T-helper 2 cell (primary cell): ENCODE results near the gene FETUB.
"Not testable (repeated sequence)": the region's sequence is repeated elsewhere in the genome, so short reads cannot be mapped to it uniquely, and the experiment has no call there.

Source experiments
- DNase-seq, 5 experiments: peaks; one replicate each; pipeline versions ENCODE4 v3.0.0 to v3.0.0-alpha.2; 2012 to 2022

Gene FETUB

DNA sequence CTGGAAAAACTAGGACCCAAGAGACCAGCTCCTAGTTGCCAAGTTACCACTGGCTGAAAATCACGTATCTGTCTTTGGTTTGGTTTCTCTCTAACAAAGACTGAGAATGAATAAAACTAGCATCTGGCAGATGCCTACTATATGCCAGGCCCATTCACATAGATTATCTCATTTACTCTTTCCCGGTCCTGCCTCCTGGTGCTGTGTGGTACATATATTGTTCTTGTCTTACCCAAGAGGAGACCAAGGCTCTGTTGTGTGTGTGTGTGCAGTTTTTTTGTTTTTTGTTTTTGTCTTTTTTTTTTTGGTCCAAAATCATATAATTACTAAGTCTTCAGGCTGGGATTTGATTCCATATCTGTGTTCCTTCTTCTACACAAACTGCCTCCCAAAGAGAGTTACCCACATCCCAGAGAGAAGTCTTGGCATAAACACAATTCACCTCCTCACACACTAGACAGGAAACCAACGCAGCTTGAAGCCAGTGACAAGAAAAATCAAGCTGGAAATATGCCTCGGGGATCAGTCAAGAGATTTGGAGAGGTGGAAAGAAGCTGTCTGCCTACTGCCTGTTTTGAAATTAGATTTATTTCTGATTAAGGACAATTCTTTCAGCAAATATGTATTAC, 26.4 kb upstream of the FETUB start:
- DNase-seq = no peak

DNA sequence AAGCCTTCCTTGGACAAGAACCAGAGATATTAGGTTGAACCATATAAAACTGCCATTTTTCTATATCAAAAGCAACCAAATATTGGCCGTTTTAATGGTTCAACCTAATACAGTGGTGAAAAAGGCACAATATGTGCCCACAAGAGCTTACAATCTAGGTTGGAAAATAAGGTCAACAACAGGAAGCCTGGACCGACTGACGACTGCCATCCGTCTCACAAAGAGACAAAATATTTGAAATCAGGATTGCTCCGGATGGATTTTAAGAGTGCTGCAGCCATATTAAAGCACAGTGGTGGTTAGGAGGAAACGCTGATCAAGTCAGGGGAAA, 26.0 kb upstream of the FETUB start:
- no peak for DNase-seq

DNA sequence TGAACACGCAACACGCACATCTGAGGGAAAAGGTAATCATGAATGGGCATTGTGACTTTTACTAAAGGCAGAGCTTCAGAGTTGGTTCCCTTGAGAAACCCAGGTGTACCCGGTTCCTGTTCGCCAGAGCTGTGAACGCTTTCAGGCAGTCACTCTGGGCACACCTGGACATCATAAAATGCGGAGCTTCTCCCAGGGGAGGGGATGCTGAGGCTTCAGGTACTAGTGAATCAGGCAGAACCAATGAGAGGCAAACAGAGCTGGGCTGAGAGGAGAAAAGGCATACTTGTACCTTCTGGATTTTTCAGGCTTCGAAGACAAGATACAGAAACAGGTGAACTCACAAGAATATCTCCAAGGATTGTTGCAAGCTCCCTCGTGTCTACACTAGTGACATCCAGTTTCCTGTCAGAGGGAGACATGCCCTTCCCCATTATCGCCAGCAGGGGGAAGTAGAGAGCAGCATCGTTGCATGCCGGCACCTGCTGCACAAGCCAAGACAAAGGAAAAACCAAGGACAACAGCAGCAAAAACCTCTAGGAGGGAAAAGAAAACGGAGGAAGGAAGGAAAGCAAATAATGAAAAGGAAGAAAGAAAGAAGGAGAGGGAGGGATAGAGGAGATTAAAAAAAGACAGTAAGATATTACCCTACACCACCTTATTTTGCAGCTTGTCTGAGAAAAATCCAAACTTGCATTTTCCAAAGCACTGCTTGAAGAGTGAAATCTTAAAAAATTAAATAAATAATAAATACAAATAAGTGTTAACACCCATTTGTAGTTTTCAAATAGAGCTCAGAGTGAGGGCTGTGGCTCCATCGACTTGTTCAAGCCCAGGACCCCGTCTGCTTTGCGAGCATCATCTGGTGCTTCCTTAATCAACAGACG, 25.4 kb upstream of the FETUB start:
- DNase-seq = peak; percentile 20 to 68 (median 59)

DNA sequence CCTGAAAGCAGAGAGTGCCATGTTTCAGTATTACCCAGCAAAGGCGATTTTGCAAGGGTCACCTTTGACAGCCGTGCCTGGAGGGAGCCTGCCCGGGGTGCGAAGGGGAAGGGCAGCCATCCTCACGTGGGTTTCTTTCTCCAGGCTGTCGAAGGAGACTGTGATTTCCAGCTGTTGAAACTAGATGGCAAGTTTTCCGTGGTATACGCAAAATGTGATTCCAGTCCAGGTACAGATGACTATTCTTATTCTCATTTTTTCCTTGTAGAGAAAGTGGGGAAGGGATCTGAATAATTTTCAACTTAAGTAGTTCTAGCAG, 23.9 kb upstream of the FETUB start:
- no peak for DNase-seq

DNA sequence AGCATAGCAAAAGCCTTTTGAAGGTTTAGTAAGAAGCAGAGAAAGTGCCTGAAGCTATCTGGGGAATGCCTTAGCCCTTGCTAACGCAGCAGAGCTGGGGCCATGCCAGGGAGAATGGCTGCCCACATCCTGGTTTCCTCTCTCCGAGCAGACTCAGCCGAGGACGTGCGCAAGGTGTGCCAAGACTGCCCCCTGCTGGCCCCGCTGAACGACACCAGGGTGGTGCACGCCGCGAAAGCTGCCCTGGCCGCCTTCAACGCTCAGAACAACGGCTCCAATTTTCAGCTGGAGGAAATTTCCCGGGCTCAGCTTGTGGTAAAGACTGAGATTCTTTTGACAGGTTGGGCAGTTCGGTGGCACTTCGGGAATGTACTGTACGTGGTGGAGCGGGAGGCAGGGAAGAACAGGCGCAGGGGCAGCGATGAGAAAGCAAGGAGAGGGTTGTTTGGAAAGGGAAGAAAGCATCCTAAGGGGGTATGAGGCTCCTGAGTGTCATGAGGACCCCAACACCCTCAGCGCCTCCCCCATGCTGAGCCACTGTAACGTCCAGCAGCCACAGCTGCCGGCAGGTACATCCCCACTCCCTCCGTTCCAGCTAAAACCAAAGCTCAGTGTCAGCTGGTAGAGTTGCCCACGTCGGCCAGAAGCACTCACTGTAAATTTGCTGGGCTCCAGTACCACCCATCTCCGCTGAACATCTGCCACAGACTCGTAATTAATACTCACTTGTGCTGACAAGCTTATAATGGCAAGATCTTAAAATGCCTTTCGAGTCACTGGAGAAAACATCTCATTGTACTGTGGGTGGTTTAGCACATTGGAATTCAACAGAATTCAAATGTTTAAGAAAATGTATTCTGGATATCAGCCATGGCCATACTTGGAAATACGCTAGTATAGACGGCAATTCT, 22.9 kb upstream of the FETUB start:
- peak; percentile 62 to 93 (median 76) for DNase-seq

DNA sequence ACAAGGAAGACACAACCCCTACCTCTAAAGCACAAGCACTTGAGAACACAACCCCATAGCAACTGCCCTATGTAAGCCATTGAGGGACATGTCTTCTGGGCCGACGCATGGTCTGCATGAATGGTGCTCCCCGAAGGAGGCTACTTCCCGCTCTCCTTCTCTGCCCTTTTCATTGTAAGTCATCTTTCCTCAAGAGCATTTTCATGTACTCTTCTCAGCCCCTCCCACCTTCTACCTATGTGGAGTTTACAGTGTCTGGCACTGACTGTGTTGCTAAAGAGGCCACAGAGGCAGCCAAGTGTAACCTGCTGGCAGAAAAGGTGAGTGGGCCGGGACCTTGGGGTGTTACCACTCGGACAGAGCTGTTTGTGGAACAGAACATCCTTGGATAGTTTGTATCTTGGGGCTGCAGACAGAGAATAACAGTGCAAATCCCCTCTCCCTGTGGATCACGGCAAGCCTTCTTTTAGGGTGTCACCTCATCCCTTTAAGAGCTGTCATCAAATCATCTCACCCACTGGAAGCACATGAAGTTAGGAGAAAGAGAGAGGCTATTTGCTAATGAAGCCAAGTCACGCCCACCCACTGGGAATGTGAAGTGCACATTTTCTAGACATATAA, 21.8 kb upstream of the FETUB start:
- DNase-seq = no peak

DNA sequence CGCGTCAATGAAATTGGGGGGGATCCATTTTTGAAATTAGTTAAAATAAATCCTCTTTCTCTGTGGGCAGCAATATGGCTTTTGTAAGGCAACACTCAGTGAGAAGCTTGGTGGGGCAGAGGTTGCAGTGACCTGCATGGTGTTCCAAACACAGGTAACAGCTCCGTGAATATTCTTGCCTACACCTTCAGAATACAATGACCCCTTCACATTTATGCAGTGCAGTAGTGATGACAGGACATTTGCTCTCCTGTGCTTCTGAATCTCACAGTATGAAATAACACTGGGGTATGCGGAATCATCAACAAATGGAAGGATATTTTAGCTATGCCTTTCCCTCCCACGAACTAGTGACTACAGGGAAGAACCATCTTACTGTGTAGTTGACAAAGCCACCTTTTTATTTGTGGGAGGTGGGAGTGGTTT, 20.4 kb upstream of the FETUB start:
- no peak for DNase-seq

DNA sequence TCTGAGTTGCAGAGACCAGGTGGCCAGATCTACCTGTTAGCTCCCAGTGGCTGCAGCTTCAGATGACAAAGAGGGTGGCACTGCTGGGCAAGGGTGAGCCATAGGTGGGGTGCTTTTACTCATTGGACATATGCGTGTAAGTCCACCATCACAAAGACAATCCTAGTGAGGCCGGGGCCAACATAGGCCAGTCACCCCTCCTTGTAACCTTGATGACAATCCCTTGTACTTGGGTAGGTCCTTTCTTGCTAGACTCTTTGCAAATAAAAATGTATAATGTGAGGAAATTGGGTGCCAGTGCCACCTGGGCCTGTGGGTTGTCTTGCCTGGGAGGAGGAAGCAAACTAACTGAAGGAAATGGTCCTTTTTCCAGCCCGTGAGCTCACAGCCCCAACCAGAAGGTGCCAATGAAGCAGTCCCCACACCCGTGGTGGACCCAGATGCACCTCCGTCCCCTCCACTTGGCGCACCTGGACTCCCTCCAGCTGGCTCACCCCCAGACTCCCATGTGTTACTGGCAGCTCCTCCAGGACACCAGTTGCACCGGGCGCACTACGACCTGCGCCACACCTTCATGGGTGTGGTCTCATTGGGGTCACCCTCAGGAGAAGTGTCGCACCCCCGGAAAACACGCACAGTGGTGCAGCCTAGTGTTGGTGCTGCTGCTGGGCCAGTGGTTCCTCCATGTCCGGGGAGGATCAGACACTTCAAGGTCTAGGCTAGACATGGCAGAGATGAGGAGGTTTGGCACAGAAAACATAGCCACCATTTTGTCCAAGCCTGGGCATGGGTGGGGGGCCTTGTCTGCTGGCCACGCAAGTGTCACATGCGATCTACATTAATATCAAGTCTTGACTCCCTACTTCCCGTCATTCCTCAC, 19.7 kb upstream of the FETUB start:
- no peak for DNase-seq

DNA sequence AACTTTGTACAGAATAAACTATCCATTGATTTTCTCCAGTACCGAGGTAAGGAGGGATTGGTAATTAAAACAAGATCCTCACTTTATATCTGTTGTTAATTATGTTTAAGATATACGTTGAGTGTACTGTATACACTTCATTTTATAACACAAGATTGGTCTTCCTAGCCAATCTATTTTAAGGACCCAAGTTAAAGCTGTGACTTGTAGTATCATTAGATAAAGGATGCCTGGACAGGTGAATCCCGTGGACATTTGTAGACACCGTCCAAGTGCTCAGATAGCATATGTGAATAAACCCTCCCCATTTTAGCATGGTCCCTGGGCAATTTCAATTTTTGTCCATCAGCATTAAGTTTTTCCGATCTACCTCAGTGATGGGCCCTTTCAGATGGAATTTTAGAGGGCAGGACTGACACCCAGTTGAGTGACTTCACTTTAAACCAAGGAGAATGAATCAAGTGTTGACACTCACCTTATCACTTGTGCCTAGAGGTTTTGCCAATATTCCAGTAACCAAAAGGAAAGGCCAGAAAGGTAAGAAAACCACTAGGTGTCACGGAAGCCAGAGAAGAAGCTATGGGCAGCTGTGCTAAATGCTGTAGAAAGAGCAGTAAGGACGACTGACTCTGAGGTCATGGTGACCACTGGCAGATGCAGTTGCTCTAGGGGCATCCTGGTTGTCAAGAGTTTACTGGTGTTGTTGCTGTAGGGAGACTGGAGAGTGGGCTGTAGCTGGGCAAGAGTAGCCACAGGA, 18.1 kb upstream of the FETUB start:
- no peak for DNase-seq

DNA sequence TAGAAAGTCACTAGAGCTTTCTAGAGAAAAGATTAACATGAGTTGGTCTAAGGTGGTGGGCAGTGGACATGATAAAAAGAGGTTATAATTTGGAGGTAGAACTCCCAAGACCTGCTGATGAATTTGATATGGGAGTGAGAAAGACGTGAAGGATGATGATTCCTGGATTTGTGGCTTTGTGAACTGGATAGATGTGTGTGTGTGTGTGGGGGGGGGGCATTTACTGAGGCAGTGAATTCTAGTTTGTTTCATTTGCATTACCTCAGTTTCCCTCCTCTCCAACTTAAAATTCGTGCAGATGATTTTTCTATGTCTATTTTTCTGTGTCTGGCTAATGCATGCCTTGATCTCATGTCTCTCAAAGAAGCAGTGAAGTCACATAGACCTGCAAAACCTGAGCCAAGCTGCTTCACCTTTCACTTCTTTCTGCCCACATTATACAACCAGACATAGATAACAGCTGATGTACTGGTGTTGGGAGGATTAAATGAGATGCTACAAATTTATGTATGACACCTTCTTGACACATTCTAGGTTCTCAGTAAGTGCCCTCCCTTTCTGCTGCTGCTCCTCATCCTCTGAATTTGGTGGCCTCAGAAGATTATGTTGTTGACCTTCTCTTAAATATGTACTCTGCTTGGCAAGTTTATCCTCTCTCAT, 17.4 kb upstream of the FETUB start:
- DNase-seq = no peak

DNA sequence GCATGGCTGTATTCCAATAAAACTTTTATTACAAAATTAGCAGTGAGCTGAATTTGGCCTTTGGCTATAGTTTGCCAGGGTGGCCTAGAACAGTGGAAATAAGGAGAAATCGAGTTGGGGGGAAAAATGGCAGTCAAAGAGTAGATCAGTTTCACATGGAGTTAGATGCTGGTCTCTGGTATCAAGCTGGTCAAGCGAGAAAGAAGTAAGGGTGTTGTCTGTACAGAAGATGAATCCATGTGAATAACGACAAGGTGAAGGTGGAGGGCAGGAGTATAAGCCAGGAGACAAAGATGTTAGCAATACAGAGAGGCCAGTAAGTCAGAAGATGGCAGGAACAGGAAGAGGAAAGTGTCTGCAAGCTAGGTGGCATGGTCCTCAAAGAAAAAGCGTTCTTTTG, 15.6 kb upstream of the FETUB start:
- no peak for DNase-seq

DNA sequence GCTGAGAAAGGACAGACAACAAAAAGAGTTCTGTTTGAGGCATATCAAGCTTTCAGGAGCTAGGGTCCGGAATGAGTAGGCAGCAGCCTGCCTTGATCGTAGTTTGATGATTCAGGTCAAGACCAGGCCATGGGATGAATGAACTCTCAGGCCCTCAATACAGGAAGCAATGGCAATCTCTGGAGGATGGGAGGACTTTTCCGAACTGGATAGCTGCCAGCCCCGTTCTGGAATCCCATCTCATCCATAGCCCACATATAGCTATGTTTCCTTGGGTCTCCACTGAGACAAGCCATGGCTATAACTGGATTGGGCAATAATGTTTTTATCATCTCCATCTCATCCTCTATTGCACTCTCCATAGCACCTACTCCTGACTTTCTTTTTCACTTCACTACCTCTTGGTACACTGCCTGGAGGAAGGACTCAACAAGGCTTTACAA, 14.6 kb upstream of the FETUB start:
- DNase-seq = no peak

DNA sequence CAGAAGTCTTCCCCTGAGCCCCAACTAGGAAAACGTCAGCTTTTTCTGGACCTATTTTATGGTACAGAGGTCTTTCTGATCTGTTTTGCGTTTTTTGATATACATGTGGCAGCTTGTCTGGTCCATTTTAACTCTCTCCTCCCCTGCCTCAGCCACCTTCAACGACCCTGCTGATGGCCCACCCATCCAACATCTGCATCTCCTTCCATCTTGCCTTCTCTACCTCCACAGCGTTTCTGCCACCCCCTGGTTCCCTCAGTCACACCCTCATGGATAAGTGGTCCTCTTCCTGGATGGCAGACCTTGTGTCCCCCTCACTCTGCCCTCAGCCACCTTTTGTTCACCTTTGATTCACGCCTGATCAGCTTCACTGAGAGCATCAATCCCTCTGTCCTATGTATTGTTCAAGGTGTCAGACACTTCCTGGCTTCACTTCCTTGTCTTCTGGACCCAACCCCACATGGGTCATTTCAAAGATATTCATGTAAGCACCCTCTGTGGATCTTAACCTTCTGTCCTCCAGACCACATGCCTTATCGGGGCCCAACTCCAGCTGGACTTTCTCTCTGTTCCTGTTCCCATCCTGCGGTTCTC, 13.8 kb upstream of the FETUB start:
- no peak for DNase-seq

DNA sequence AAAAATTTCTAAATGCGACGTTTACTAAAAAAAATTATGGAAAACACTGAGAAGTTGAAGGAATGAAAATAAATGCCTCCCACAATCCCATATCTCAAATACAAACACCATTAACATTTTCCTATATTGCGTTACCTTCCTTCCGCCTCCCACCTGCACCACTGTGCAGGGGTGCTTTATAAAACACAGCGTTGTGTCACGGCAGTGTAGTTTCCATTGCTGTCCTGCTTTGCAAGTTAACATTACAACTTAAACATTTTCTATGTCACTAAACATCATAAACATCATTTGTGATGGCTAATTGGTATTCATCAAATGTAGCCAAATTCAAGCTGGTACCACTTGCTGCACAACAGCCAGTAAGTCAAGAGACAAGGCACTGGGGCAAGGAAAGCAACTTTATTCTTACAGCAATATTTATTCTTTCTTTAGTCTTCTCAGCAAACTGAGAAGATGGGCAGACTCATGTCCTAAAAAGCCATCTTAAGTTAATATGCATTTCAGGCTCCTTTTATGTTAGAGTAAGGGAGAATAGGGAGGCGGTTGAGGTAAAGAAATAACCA, 12.3 kb upstream of the FETUB start:
- no peak for DNase-seq

DNA sequence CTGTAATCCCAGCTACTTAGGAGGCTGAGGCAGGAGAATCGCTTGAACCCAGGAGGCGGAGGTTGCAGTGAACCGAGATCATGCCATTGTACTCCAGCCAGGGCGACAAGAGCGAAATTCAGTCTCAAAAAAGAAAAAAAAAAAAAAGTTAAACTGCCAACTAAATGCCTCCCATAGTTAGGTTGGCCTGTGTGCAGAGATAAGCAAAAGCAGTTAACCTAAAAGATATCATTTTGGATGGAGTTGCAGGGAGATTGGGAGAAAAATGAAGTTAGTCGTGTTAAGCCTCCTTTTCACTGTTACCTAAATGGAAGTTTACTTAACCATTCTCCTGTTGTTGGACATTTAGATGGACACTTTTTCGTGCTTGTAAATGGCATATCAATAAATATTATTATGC, 11.4 kb upstream of the FETUB start:
- no peak for DNase-seq

DNA sequence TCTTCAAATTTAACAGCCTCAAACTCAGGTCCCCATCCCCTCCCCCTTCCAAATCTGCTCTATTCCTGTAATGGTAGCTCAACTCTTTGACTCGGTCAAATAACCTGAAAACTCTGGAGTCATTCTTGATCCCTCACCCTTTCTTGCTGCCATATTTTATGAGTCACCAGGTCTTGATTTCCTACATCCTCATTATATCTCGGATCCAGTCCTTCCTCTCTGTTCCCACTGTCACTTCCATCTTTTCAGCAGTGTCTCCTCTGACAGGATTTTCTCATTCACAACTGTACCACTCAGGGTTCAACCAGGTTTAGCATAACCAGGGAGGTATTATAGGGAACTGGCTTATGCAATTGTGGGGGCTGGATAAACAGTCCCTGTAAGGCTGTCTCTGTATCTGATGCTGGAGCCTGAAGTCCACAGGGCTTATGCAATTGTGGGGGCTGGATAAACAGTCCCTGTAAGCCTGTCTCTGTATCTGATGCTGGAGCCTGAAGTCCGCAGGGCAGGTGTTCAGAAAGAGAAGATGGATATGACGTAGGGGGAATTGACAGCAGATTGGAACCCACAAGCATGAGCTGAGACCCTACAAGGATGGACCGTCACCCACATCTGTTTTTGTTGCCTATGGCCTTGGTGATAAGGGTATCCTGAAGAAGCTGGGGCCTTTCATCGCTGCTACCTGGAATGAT, 9.1 kb upstream of the FETUB start:
- DNase-seq = no peak

DNA sequence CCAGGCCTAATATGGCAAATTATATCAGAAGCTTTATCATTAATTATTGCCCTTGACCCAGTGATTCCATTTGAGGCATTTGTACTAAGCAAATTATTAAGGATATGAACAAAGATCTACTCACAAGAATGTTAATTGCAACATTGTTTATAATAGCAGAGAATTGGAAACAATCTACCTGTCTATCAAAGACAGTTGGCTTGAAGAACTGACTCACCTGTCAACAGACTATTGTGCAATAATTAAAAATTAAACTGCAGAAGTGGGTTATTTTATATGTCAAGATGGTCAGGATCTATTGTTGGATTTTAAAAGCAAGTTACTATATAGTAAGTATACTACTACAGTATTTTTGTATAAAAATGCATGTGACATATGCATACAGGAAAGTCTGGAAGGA, 6.7 kb upstream of the FETUB start:
- no peak for DNase-seq

DNA sequence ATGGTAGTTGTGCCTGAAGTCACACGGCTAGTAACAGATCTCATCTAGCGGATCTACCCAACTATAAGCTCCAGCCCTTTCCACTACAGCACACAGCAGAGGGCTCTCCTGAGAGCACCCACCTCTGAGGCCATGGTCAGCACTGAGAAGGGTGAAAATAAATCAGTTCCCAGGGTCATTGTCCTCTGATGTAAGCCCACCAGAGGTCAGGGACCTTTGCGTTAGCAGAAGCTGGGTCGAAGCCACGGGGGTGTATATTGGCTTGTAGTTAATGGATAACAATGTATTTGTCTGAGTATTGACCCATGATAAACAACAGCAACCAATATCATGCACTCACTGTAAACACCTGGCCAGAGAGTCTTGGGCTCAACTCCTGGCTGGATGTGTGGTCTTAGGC, 6.0 kb upstream of the FETUB start:
- DNase-seq = not testable (repeated sequence)

DNA sequence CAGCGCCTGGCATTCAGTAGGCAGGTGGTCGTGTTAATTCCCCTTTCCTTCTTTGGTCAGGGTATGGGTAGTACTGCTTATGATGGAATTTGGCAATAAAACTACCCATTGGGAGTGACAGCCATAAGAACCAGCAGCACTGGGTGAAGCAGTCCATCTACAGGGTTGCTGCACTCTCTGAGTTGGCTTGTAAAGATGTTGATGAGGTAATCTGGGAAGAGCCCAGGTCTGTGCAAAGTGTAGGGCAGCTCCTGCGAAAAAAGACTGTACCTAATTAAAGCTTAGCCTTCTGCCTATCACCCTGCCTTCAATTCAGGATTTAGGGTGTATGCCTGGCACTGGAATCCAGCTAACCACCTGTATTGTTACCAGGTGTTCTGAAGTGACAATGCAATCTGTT, 4.7 kb upstream of the FETUB start:
- DNase-seq = no peak
